Globus pallidus (tissue), 1 donor: ENCODE data around the gene SLCO1C1.

Experiments used
- DNase-seq: peaks from one replicate; pipeline ENCODE4 v3.0.0-alpha.2; 2015; ENCODE audit warnings: low spot score

SLCO1C1 gene

DNA sequence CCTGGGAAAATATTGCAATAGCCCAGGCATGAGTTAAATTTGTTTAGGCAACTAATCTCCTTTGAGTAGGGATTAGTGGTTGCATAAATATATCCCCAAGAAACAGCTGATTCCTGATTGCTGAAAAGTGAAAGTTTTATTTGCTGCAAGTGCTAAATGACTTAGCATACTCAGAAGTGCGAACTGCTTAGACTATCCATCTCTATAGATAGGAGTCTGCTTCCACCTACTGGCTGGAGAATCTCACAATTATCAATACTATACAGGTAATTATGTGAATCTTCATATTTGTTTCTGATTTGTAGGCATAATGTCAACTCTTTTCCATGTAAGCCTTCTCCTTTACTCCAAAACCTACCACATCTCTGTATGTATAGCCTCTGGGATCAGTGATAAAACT, 103.4 kb downstream of the SLCO1C1 start:
- peak; percentile 17 for DNase-seq

DNA sequence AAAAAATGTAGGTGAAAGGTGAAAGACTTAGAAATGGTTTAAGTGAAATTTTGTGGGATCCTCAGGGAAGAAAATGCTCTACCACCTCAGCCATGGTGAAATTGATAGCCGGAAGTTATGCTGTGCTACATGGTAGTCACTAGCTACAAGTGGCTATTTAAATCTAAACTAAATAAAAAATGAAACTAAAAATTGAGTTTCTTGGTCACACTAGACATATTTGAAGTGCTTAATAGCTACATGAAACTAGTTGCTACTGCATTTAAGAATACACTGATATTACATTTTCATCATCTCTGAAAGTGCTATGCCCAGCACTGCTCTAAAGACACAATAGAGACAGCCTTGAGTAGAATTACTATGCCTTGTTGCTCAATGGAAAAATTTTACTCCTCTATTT, 105.0 kb downstream of the SLCO1C1 start:
- no peak for DNase-seq

DNA sequence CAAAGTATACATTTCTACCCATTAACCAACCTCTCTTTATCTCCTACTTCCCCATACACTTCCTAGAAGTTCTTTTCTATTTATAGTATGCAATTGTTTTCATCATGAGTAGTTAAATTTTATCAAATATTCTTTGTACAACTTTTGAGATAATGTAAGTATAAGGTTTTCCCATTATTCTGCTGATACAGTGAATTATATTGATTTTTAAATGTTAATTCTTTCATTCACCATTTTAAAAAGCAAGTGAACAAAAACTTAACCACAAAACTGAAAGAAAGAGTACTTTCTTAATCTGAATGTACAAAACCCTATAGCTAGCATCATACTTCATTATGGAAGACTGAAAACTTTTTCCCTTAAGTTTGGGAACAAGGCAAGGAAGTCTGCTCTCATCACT, 105.9 kb downstream of the SLCO1C1 start:
- DNase-seq, result no peak
